Measurements from ENCODE around the gene CWC22. TPM values are rescaled to one million over a fixed set of nuclear protein-coding genes. Genes with fewer than 3 reads are reported as not detected.
"Not testable (repeated sequence)": the region's sequence is repeated elsewhere in the genome, so short reads cannot be mapped to it uniquely, and the experiment has no call there.

The CWC22 gene
- total RNA-seq, 1 donor from 2014 or later, result 27.5 TPM

DNA sequence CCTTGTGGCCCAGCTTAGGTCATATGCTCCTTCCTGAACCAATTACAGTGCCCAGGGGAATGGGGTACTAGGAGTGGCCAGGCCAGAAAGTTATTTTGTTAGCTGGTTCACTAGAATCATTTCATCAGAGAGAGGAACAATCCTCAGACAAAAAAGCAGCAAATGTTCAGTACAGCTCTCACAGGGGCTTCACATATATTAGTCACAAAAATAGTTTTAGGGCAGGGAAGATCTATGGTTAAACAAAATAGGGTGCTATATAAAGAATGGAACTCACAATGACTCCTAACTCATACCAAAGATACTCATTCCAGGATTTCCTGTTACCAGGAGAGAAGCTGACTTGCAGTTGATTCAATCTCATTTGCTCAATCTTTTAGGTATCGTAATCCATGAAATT, 71.0 kb downstream of the CWC22 start:
- no peak for ATAC-seq (ENCODE audit: low read depth)
- H3K9me3 Mint-ChIP-seq, result peaks cover 3% of the 10 kb centered on the region
- intact Hi-C loops (cut with micrococcal nuclease), result loop anchor here (2.0 kb wide), 1 partner anchor 513 kb away; no protein-coding TSS in a partner anchor
- no peak overlapping the region for H3K4me3 Mint-ChIP-seq
- H3K27me3 Mint-ChIP-seq, result no peaks in the 10 kb centered on the region
- DNase-seq, result no peak
- ChIA-PET CTCF (no interaction called here), POLR2A (no interaction called here)
- no peak overlapping the region for H3K27ac Mint-ChIP-seq
- no peaks in the 10 kb centered on the region for H3K4me1 Mint-ChIP-seq
- TF ChIP-seq, protein P1, sequence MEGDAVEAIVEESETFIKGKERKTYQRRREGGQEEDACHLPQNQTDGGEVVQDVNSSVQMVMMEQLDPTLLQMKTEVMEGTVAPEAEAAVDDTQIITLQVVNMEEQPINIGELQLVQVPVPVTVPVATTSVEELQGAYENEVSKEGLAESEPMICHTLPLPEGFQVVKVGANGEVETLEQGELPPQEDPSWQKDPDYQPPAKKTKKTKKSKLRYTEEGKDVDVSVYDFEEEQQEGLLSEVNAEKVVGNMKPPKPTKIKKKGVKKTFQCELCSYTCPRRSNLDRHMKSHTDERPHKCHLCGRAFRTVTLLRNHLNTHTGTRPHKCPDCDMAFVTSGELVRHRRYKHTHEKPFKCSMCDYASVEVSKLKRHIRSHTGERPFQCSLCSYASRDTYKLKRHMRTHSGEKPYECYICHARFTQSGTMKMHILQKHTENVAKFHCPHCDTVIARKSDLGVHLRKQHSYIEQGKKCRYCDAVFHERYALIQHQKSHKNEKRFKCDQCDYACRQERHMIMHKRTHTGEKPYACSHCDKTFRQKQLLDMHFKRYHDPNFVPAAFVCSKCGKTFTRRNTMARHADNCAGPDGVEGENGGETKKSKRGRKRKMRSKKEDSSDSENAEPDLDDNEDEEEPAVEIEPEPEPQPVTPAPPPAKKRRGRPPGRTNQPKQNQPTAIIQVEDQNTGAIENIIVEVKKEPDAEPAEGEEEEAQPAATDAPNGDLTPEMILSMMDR (IDR thresholded peaks at IDR 0.05), result no peak
- H3K36me3 Mint-ChIP-seq (ENCODE audit: low read depth), result peaks cover 40% of the 10 kb centered on the region

DNA sequence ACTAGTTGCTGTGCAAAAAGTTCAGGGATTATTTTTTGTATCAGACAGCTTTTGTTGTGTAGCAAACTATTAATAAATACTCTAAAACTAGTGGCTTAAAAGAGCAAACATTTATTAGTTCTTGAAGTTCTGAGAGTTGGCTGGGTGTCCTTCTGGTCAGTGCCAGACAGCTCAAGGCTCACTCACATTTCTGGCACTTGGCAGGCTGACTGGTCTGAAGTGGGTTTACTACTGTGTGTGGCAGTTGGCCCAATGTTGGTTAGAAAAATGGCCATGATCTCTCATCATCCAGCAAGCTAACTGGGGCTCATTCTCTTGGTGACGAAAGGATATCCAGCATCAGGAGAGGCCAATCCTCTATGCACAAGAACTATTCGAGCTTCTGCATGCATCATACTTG, 74.3 kb downstream of the CWC22 start:
- Mint-ChIP-seq H3K9me3 (peaks cover 20% of the 10 kb centered on the region), H3K36me3 (ENCODE audit: low read depth) (peaks cover 58% of the 10 kb centered on the region), H3K27me3 (no peaks in the 10 kb centered on the region), H3K27ac (no peak overlapping the region), H3K4me3 (no peak overlapping the region), H3K4me1 (no peaks in the 10 kb centered on the region)
- ATAC-seq (ENCODE audit: low read depth), result no peak
- DNase-seq, result no peak
- intact Hi-C loops (cut with micrococcal nuclease), result no loop called here
- ChIA-PET POLR2A (no interaction called here), CTCF (no interaction called here)
- TF ChIP-seq, protein P1 (IDR thresholded peaks at IDR 0.05), result no peak

DNA sequence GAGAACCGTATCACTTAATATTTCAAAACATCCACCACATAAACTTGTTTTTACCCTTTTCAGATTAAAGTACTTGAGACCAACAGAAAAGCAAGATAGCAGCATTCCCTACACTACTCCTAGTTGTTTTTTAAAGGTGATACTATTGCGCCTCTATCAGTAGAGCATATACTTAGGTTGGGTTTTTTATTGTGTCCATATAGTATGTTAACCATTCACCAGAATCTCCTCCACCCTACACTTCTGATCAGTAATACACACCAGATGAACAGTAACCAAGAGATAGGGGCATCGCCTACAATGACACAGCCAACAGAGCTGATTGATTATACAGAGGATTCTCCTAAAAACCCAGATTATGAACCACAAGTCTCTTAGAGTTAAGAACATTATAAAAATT, 75.6 kb downstream of the CWC22 start:
- Mint-ChIP-seq H3K27ac (no peak overlapping the region), H3K9me3 (peaks cover 28% of the 10 kb centered on the region), H3K4me3 (no peak overlapping the region), H3K4me1 (no peaks in the 10 kb centered on the region), H3K27me3 (no peaks in the 10 kb centered on the region), H3K36me3 (ENCODE audit: low read depth) (peaks cover 61% of the 10 kb centered on the region)
- ChIA-PET POLR2A (no interaction called here), CTCF (no interaction called here)
- intact Hi-C loops (cut with micrococcal nuclease), result no loop called here
- ATAC-seq (ENCODE audit: low read depth), result no peak
- TF ChIP-seq, protein P1 (IDR thresholded peaks at IDR 0.05), result no peak
- DNase-seq, result no peak

- H3K27ac Mint-ChIP-seq; H3K4me3 Mint-ChIP-seq; intact Hi-C loops (cut with micrococcal nuclease); H3K27me3 Mint-ChIP-seq; CTCF ChIA-PET; ATAC-seq (ENCODE audit: low read depth); DNase-seq; POLR2A ChIA-PET; H3K4me1 Mint-ChIP-seq: not testable (repeated sequence)
- Mint-ChIP-seq H3K36me3 (ENCODE audit: low read depth) (peaks cover 62% of the 10 kb centered on the region), H3K9me3 (peaks cover 36% of the 10 kb centered on the region)
Observed at GRCh38 chr2:179929997-179930396, 77.1 kb downstream of the CWC22 start.

DNA sequence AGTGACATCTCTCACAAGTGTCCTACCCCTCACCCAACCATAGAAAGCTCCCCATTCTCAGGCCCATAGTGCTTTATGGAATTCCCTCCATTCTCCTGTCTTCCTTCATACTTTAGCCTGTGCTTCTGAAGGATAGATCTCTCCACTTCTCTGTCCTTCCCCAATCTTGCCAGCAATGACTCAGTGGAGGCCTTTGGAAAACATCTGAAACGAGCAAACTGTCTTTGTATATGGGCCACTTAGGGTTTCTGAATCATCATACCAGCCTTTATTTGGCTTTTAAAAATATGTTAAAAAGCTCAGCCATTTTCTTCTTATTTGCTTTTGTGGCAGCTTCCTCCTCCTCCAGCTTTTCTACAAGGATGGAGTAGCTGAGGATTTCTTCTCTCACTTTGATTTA, 80.1 kb downstream of the CWC22 start:
- TF ChIP-seq, protein P1 (IDR thresholded peaks at IDR 0.05), result no peak
- H3K27me3 Mint-ChIP-seq, result no peaks in the 10 kb centered on the region
- intact Hi-C loops (cut with micrococcal nuclease), result no loop called here
- H3K27ac Mint-ChIP-seq, result no peak overlapping the region
- ChIA-PET POLR2A (no interaction called here), CTCF (no interaction called here)
- H3K36me3 Mint-ChIP-seq (ENCODE audit: low read depth), result peaks cover 45% of the 10 kb centered on the region
- H3K9me3 Mint-ChIP-seq, result peaks cover 36% of the 10 kb centered on the region
- H3K4me3 Mint-ChIP-seq, result no peak overlapping the region
- no peak for ATAC-seq (ENCODE audit: low read depth)
- no peak for DNase-seq
- no peaks in the 10 kb centered on the region for H3K4me1 Mint-ChIP-seq

DNA sequence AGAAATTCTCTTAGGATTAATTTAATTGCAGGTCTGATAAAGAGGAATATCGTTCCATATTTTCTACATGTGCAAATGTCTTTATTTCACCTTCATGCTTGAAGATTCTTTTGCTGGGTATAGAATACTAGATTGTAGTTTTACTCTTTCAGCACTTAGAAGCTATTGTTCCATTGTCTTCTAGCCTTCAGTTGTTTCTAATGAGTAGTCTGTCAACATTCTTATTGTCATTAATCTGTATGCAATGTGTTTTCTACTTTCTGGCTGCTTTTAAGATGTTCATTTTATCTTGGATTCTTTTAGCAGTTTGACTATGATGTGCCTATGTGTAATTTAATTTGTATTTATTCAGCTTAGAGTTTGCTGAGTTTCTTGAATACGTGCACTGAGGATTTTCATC, 81.4 kb downstream of the CWC22 start:
- intact Hi-C loops (cut with micrococcal nuclease), result no loop called here
- CTCF ChIA-PET, result no interaction called here
- TF ChIP-seq, protein P1 (IDR thresholded peaks at IDR 0.05), result no peak
- Mint-ChIP-seq H3K36me3 (ENCODE audit: low read depth) (peaks cover 35% of the 10 kb centered on the region), H3K27ac (no peak overlapping the region), H3K9me3 (peaks cover 32% of the 10 kb centered on the region), H3K4me3 (no peak overlapping the region), H3K4me1 (no peaks in the 10 kb centered on the region), H3K27me3 (no peaks in the 10 kb centered on the region)
- POLR2A ChIA-PET, result no interaction called here
- no peak for DNase-seq
- no peak for ATAC-seq (ENCODE audit: low read depth)

Measured in activated B cell treated with CpG ODN at 0.5 μM for 24 hours (primary cell).